Right lobe of liver (tissue), 6 donors: ENCODE data around the gene CXCL11. TPM values are rescaled to one million over a fixed set of nuclear protein-coding genes. Genes with fewer than 3 reads are reported as not detected.

Experiments
- ATAC-seq, 4 donors: fragments of 200-7000 bp; cut with Tn5 transposase; one replicate each; pipeline ENCODE4 v1.9.1; 2020; ENCODE audit warnings: mild to moderate bottlenecking in 4 of 4, moderate library complexity in 4 of 4
- DNase-seq, 3 donors: peaks; one replicate each; pipeline ENCODE4 v3.0.0-alpha.2; 2020
- H3K27ac ChIP-seq, 3 donors: fragments of 200-600 bp; one replicate each; pipeline ENCODE4 v1.8.0; 2022
- H3K27me3 ChIP-seq, 2 donors: fragments of 200-600 bp; one replicate each; pipeline ENCODE4 v1.8.0; 2022
- H3K36me3 ChIP-seq, 4 donors: fragments of 200-600 bp; sonication (generic) in 1 of 4; one replicate each; pipeline versions ENCODE4 v1.5.1 to v1.8.0; 2017 to 2022; ENCODE audit warnings: control low read depth in 1 of 4
- H3K4me1 ChIP-seq, 4 donors: fragments of 200-600 bp; sonication (generic) in 1 of 4; one replicate each; pipeline versions ENCODE4 v1.5.1 to v1.8.0; 2017 to 2022; ENCODE audit warnings: control low read depth in 1 of 4
- H3K4me3 ChIP-seq, 3 donors: fragments of 200-600 bp; one replicate each; pipeline ENCODE4 v1.8.0; 2022
- H3K9me3 ChIP-seq, 4 donors: fragments of 200-600 bp; sonication (generic) in 1 of 4; one replicate each; pipeline versions ENCODE4 v1.5.1 to v1.8.0; 2017 to 2022; ENCODE audit warnings: control low read depth in 1 of 4
- POLR2A ChIP-seq: fragments of 450-650 bp; IDR thresholded peaks from one replicate; pipeline ENCODE4 v1.6.1; 2017; ENCODE audit warnings: antibody characterized with exemption, mild to moderate bottlenecking
- WGBS: methylation state at CpG from one replicate; pipeline ENCODE4 v1.1.6; 2018; ENCODE audit warnings: low coverage, low lambda C conversion rate; ENCODE audit not compliant: insufficient coverage; ENCODE audit errors: missing lambda C conversion rate; 5-methylcytosine and 5-hydroxymethylcytosine counted together
- intact Hi-C, 2 donors: fragments of 100-400 bp; cut with DNase I; formaldehyde crosslinking; loops; one replicate each; pipeline versions ENCODE4 v1.11.2 to v1.14.1; 2022
- total RNA-seq, 6 experiments: library from RNA; depleted of rRNA in 2 of 6; stranded (reverse); fragments of >200 nt in 2 of 6; fragmentation: NEBNext Ultra II Directional in 3 of 6; extraction: Animal tissue kit (Norgen Biotek cat#: 25700) in 3 of 6; gene quantifications; one replicate each; pipeline versions ENCODE4 v1.1.0 to v1.2.4, GENCODE V29; 2016 to 2023
- TF ChIP-seq, protein P1 (sequence below), 4 donors: fragments of 200-600 bp in 3 of 4; fragments of 450-650 bp in 1 of 4; IDR thresholded peaks; one replicate each; pipeline versions ENCODE4 v1.5.1 to v1.8.0; 2016 to 2022; ENCODE audit warnings: antibody characterized with exemption in 4 of 4, mild to moderate bottlenecking in 2 of 4
- donor health status: DM: no; HTN: yes; CAD: no.
- donor health status: DM: no; HTN: no; CAD: no.
- donor health status: DM: no; HTN: no; CAD: no.
- donor health status: DM: no; HTN: yes; CAD: no.
- donor health status: DM: no; HTN: yes; CAD: no.

The CXCL11 gene
- total RNA-seq, 6 experiments from 2014 or later: 0.20 to 0.35 TPM; not detected in 4

- DNase-seq (no peak), ATAC-seq (no peak)
- Histone ChIP-seq H3K4me3 (no peak overlapping the region), H3K36me3 (no peaks in the 10 kb centered on the region), H3K27ac (no peak overlapping the region), H3K4me1 (no peaks in the 10 kb centered on the region), H3K27me3 (no peaks in the 10 kb centered on the region), H3K9me3 (no peaks in the 10 kb centered on the region)
- no peak for TF ChIP-seq POLR2A
- TF ChIP-seq, protein P1, sequence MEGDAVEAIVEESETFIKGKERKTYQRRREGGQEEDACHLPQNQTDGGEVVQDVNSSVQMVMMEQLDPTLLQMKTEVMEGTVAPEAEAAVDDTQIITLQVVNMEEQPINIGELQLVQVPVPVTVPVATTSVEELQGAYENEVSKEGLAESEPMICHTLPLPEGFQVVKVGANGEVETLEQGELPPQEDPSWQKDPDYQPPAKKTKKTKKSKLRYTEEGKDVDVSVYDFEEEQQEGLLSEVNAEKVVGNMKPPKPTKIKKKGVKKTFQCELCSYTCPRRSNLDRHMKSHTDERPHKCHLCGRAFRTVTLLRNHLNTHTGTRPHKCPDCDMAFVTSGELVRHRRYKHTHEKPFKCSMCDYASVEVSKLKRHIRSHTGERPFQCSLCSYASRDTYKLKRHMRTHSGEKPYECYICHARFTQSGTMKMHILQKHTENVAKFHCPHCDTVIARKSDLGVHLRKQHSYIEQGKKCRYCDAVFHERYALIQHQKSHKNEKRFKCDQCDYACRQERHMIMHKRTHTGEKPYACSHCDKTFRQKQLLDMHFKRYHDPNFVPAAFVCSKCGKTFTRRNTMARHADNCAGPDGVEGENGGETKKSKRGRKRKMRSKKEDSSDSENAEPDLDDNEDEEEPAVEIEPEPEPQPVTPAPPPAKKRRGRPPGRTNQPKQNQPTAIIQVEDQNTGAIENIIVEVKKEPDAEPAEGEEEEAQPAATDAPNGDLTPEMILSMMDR (IDR thresholded peaks at IDR 0.05): no peak
- WGBS: 93% methylated on average over 2 of the region's 2 CpGs
- intact Hi-C loops: no loop called here
Observed at GRCh38 chr4:76022677-76023076, 13.2 kb downstream of the CXCL11 start.

DNA sequence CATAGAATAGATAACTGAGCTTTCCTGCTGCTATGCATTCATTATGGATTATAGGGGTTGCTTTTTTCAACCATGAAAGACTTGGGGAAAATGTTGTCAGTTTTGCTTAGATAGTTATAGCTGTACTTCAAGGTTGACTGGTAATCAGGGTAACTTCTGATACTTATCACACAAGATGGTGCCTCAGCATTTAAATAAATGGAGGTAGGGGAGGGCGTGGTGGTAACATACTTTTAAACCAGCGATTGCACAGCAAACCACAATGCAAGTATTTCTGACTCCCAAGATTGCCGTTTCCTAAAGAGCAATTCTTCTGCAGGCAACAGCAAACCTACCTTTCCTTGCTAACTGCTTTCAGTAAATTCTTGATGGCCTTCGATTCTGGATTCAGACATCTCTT is 13.8 kb downstream of the CXCL11 start:
- no peak for DNase-seq
- intact Hi-C loops: no loop called here
- H3K27ac ChIP-seq: no peak overlapping the region
- H3K4me3 ChIP-seq: no peak overlapping the region
- no peaks in the 10 kb centered on the region for H3K4me1 ChIP-seq
- no peaks in the 10 kb centered on the region for H3K9me3 ChIP-seq
- ATAC-seq: no peak
- H3K36me3 ChIP-seq: no peaks in the 10 kb centered on the region
- no peak for TF ChIP-seq POLR2A
- TF ChIP-seq, protein P1 (IDR thresholded peaks at IDR 0.05): no peak
- WGBS: 83% methylated on average over 4 of the region's 4 CpGs
- no peaks in the 10 kb centered on the region for H3K27me3 ChIP-seq

GRCh38 chr4:76017056-76017686 is 18.7 kb downstream of the CXCL11 start:
- peaks cover 0 to 2% (median 0%) of the 10 kb centered on the region in 4 donors for H3K9me3 ChIP-seq
- intact Hi-C loops: no loop called here
- H3K27ac ChIP-seq: no peak overlapping the region

DNA sequence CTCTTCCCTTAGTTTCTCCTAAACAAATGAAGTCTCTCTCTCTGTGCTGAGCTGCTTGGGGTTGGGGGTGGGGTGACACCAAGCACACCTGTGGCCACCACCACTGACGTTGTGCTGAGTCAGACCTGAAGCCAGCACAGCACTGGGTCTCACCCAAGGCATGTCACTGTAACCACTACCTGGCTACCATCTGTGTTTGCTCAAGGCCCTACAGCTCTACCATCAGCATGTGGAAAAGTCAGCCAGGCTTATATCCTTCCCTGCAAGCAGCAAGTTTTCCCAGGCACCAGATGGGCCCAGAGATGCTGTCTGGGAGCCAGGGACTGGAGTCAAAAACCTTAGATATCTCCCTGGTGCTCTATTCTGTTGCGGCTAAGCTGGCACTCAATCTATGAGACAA is 19.5 kb downstream of the CXCL11 start:
- no peak overlapping the region for H3K4me3 ChIP-seq
- no peaks in the 10 kb centered on the region for H3K27me3 ChIP-seq
- peaks cover 0 to 18% (median 6%) of the 10 kb centered on the region in 4 donors for H3K4me1 ChIP-seq
- TF ChIP-seq, protein P1 (IDR thresholded peaks at IDR 0.05): no peak
- no peak for TF ChIP-seq POLR2A
- 38% methylated on average over 1 of the region's 2 CpGs for WGBS
- H3K36me3 ChIP-seq: no peaks in the 10 kb centered on the region
- DNase-seq: peak in 1 of 3 donors; percentile 34
- H3K9me3 ChIP-seq: peaks cover 0 to 2% (median 0%) of the 10 kb centered on the region in 4 donors
- ATAC-seq: peak in 2 of 4 donors; percentile 45 to 53
- H3K27ac ChIP-seq: no peak overlapping the region
- intact Hi-C loops: no loop called here

More at GRCh38 chr4:76017056-76017686, 18.7 kb downstream of the CXCL11 start:
- no peaks in the 10 kb centered on the region for H3K27me3 ChIP-seq
- ATAC-seq (no peak), DNase-seq (no peak)
- no peak for TF ChIP-seq POLR2A
- TF ChIP-seq, protein P1 (IDR thresholded peaks at IDR 0.05): no peak
- 100% methylated on average over 1 of the region's 3 CpGs for WGBS
- H3K36me3 ChIP-seq: no peaks in the 10 kb centered on the region
- no peak overlapping the region for H3K4me3 ChIP-seq
- H3K4me1 ChIP-seq: peaks cover 0 to 18% (median 6%) of the 10 kb centered on the region in 4 donors
